ENCODE measurements around the gene SMU1. TPM values are rescaled to one million over a fixed set of nuclear protein-coding genes. Genes with fewer than 3 reads are reported as not detected.

SMU1 gene
- total and polyA plus RNA-seq, 2 donors (not counting 1 experiment from before 2014, with no cell fraction given): 19.1 to 31.0 TPM

- Histone ChIP-seq H3K9me3 (ENCODE audit: control insufficient read depth, insufficient read depth, low read depth, low read length) (no peaks in the 10 kb centered on the region), H3K9ac (ENCODE audit: insufficient read depth, low read length) (no peak overlapping the region), H3K4me1 (ENCODE audit: control insufficient read depth, extremely low read depth, insufficient read depth, low read length) (peaks cover 11% of the 10 kb centered on the region), H2AFZ (ENCODE audit: low read length) (no peak overlapping the region), H3K4me2 (ENCODE audit: extremely low read depth, insufficient read depth, low read length) (no peak overlapping the region), H3K79me2 (ENCODE audit: control insufficient read depth, insufficient read depth, low read length) (no peaks in the 10 kb centered on the region), H3K27me3 (ENCODE audit: control insufficient read depth, insufficient read depth, low read length) (no peaks in the 10 kb centered on the region), H3K4me3 (replicated peaks in 1 of 4; ENCODE audit: control extremely low read depth in 1 of 4, insufficient read depth in 1 of 4, low read depth in 3 of 4, low read length in 4 of 4) (no peak overlapping the region), H3K27ac (ENCODE audit: insufficient read depth, low read length) (no peak overlapping the region), H3K36me3 (ENCODE audit: control insufficient read depth, insufficient read depth, low read length) (peaks cover 13% of the 10 kb centered on the region), H4K20me1 (ENCODE audit: control insufficient read depth, extremely low read depth, insufficient read depth, low read length) (no peaks in the 10 kb centered on the region)
- TF ChIP-seq CTCF (conservative IDR thresholded peaks at IDR 0.05 in 1 of 2, IDR thresholded peaks at IDR 0.05 in 1 of 2; ENCODE audit: low read depth in 1 of 2, low read length in 2 of 2): no peak
- no peak for TF ChIP-seq EZH2 (IDR thresholded peaks at IDR 0.05; ENCODE audit: low read length, missing control alignments)
- DNase-seq (ENCODE audit: low read depth in 2 of 2): no peak
Measured at GRCh38 chr9:33111631-33112030, 35.2 kb upstream of the SMU1 start.

- no peak for TF ChIP-seq EZH2 (IDR thresholded peaks at IDR 0.05; ENCODE audit: low read length, missing control alignments)
- TF ChIP-seq CTCF (conservative IDR thresholded peaks at IDR 0.05 in 1 of 2, IDR thresholded peaks at IDR 0.05 in 1 of 2; ENCODE audit: low read depth in 1 of 2, low read length in 2 of 2): no peak
- Histone ChIP-seq H3K4me3 (replicated peaks in 1 of 4; ENCODE audit: control extremely low read depth in 1 of 4, insufficient read depth in 1 of 4, low read depth in 3 of 4, low read length in 4 of 4) (no peak overlapping the region), H4K20me1 (ENCODE audit: control insufficient read depth, extremely low read depth, insufficient read depth, low read length) (no peaks in the 10 kb centered on the region), H3K79me2 (ENCODE audit: control insufficient read depth, insufficient read depth, low read length) (no peaks in the 10 kb centered on the region), H3K9me3 (ENCODE audit: control insufficient read depth, insufficient read depth, low read depth, low read length) (no peaks in the 10 kb centered on the region), H3K27me3 (ENCODE audit: control insufficient read depth, insufficient read depth, low read length) (no peaks in the 10 kb centered on the region), H3K4me1 (ENCODE audit: control insufficient read depth, extremely low read depth, insufficient read depth, low read length) (peaks cover 15% of the 10 kb centered on the region), H3K9ac (ENCODE audit: insufficient read depth, low read length) (no peak overlapping the region), H2AFZ (ENCODE audit: low read length) (no peak overlapping the region), H3K36me3 (ENCODE audit: control insufficient read depth, insufficient read depth, low read length) (peaks cover 13% of the 10 kb centered on the region), H3K27ac (ENCODE audit: insufficient read depth, low read length) (no peak overlapping the region), H3K4me2 (ENCODE audit: extremely low read depth, insufficient read depth, low read length) (no peak overlapping the region)
- no peak for DNase-seq (ENCODE audit: low read depth in 2 of 2)
Measured at GRCh38 chr9:33110686-33111085, 34.2 kb upstream of the SMU1 start.

GRCh38 chr9:33109850-33110595 is 33.5 kb upstream of the SMU1 start:
- H3K79me2 ChIP-seq (ENCODE audit: control insufficient read depth, insufficient read depth, low read length): no peaks in the 10 kb centered on the region
- H3K9ac ChIP-seq (ENCODE audit: insufficient read depth, low read length): no peak overlapping the region
- peaks cover 15% of the 10 kb centered on the region for H3K4me1 ChIP-seq (ENCODE audit: control insufficient read depth, extremely low read depth, insufficient read depth, low read length)
- DNase-seq (ENCODE audit: low read depth in 2 of 2): no peak
- no peak for TF ChIP-seq EZH2 (IDR thresholded peaks at IDR 0.05; ENCODE audit: low read length, missing control alignments)
- TF ChIP-seq CTCF (conservative IDR thresholded peaks at IDR 0.05 in 1 of 2, IDR thresholded peaks at IDR 0.05 in 1 of 2; ENCODE audit: low read depth in 1 of 2, low read length in 2 of 2): no peak
- no peaks in the 10 kb centered on the region for H4K20me1 ChIP-seq (ENCODE audit: control insufficient read depth, extremely low read depth, insufficient read depth, low read length)
- no peak overlapping the region for H3K27ac ChIP-seq (ENCODE audit: insufficient read depth, low read length)
- no peak overlapping the region for H2AFZ ChIP-seq (ENCODE audit: low read length)
- H3K9me3 ChIP-seq (ENCODE audit: control insufficient read depth, insufficient read depth, low read depth, low read length): no peaks in the 10 kb centered on the region
- H3K27me3 ChIP-seq (ENCODE audit: control insufficient read depth, insufficient read depth, low read length): no peaks in the 10 kb centered on the region
- H3K36me3 ChIP-seq (ENCODE audit: control insufficient read depth, insufficient read depth, low read length): peaks cover 13% of the 10 kb centered on the region
- H3K4me2 ChIP-seq (ENCODE audit: extremely low read depth, insufficient read depth, low read length): no peak overlapping the region
- no peak overlapping the region for H3K4me3 ChIP-seq (replicated peaks in 1 of 4; ENCODE audit: control extremely low read depth in 1 of 4, insufficient read depth in 1 of 4, low read depth in 3 of 4, low read length in 4 of 4)
